CD4-positive, alpha-beta T cell treated with Interferon gamma for 1 hour (primary cell): ENCODE measurements around the gene FILIP1L.

Source experiments
- DNase-seq: peaks from one replicate; pipeline ENCODE4 v3.0.0-alpha.2; 2020

FILIP1L gene

DNA sequence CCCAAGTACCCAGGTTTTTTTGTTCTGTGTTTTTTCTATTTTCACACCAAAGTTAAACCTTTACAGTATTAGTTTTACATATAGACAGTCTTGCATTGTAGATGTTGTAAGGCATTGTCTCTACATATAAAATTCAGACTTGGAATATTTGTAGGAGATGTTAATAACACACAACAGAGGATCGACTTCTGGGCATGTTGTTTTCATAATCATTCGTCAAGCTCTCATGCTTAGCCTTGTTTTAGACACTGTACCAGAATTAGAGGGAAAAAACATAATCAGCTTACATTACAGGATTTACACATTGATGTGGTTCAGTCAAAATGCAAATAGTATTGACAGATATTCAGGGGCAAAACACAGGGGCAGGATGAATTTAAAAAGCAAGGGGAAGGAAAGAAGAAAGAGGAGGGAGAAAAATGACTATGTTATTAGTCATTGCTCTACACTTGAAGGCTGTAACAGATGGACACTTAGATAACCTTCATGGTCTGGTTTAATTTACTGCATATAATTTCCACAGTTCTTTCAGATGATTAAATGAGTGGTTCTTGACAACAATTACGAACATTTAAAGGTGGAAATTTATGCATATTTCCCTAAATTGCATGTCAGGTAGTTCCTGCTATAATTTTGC lies 289.2 kb downstream of the FILIP1L start:
- DNase-seq: no peak

GRCh38 chr3:99823723-99824711 lies 290.3 kb downstream of the FILIP1L start:
- no peak for DNase-seq

GRCh38 chr3:99818818-99819217 lies 295.5 kb downstream of the FILIP1L start:
- no peak for DNase-seq

GRCh38 chr3:99817437-99818240 lies 296.7 kb downstream of the FILIP1L start, which contains the start of gene CMSS1:
Gene CMSS1 (plus strand): TSS chr3:99817862.
- peak; percentile 92 for DNase-seq

DNA sequence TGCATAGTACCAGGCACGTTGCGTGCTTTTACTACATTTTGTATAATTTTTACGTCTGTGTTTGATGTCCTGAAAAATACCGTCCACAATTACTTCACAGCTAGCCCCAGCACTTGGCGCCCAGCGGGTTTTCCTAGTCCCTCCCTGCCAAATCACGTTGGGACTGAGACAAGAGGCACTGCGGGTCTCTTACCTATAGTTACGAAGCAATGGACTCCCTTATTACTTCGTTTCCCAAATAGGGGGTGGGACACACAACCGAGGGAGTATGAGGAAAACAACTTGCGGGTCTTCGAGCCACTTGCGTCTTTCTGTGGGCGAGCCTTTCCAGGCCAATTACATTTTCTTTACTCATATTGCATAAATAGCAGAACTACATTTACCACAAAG lies 297.3 kb downstream of the FILIP1L start:
- DNase-seq: no peak

- DNase-seq: no peak
Measured at GRCh38 chr3:99810403-99810802, 303.9 kb downstream of the FILIP1L start.

DNA sequence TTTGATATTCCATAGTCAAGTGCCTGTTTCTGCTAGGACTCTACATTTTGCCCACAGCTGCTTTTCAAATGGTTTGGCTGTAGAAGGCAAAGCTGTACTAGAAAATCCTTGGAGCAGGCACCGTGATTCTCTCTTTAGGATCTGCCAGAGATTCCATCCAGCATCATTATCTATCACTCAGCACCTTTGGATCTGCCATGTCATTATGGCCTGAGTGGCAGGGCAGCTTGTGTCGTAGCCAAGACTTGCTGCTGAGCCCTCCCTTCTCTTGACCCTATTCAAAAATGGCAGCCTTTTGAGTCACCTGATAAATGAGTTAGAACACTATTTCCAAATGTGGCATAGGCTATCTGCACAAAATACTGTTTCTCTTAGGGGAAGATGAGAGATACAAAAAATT lies 304.7 kb downstream of the FILIP1L start:
- DNase-seq: no peak

- no peak for DNase-seq
Measured at GRCh38 chr3:99808163-99808794, 306.0 kb downstream of the FILIP1L start.

DNA sequence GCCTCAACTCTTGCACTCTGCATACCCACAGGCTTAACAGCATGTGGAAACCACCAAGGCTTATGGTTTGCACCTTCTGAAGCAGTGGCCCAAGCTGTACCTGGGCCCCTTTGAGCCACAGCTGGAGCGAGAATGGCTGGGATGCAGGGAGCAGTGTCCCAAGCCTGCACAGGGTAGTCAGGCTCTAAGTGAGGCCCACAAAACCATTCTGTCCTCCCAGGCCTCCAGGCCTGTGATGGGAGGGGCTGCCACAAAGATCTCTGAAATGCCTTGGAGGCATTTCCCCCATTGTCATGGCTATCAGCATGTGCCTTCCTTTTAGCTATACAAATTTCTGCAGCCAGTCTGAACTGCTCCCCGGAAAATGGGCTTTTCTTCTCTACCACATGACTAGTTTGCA lies 309.1 kb downstream of the FILIP1L start:
- no peak for DNase-seq

DNA sequence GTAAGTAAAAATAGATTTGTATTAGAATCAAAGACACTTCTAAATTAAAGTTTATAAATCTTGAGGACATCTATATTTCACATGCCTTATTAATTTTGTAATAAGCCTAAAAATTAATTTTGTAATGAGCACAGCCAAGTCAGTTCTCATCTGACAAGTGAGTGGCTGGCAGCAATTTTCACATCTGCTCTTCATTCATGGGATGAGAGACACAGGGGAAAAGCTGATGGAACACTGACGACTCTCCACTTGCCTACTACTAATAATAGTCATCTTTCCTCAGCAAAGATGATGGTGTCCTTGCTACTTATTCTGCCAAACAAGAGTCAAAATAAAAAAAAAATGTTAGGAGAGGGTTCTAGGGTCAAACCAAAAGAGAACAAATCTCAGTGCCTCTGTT lies 311.0 kb downstream of the FILIP1L start:
- DNase-seq: no peak

- no peak for DNase-seq
Measured at GRCh38 chr3:99799422-99799821, 314.9 kb downstream of the FILIP1L start.

DNA sequence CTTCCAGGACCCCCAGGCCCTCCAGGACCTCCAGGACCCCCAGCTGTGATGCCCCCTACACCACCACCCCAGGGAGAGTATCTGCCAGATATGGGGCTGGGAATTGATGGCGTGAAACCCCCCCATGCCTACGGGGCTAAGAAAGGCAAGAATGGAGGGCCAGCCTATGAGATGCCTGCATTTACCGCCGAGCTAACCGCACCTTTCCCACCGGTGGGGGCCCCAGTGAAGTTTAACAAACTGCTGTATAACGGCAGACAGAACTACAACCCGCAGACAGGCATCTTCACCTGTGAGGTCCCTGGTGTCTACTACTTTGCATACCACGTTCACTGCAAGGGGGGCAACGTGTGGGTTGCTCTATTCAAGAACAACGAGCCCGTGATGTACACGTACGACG lies 318.7 kb downstream of the FILIP1L start:
- DNase-seq: no peak

DNA sequence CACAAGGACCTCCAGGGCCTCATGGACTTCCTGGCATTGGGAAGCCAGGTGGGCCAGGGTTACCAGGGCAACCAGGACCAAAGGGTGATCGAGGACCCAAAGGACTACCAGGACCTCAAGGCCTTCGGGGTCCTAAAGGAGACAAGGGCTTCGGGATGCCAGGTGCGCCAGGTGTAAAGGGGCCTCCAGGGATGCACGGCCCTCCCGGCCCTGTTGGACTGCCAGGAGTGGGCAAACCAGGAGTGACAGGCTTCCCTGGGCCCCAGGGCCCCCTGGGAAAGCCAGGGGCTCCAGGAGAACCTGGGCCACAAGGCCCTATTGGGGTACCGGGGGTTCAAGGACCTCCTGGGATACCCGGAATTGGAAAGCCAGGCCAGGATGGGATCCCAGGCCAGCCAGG lies 319.8 kb downstream of the FILIP1L start:
- no peak for DNase-seq

- DNase-seq: no peak
Measured at GRCh38 chr3:99789011-99789721, 325.1 kb downstream of the FILIP1L start.
